HL-60 (cell line): Measurements from ENCODE around the gene PALLD.
A peak's percentile ranks its signal among the peaks of the same experiment; 100 is the strongest.
"Not testable (repeated sequence)": the region's sequence is repeated elsewhere in the genome, so short reads cannot be mapped to it uniquely, and the experiment has no call there.

Source experiments
- DNase-seq, 2 experiments: peaks; one replicate each; pipeline ENCODE4 v3.0.0-alpha.2; 2010 to 2020; ENCODE audit warnings: low read depth in 1 of 2, low spot score in 1 of 2
- H3K27ac ChIP-seq: fragments of 250-450 bp; sonication (Bioruptor Pico); replicated peaks from 2 replicates; pipeline ENCODE4 v1.5.1; 2020; ENCODE audit warnings: mild to moderate bottlenecking, moderate library complexity
- H3K27me3 ChIP-seq: fragments of 250-450 bp; sonication (Bioruptor Pico); 2 replicates; pipeline ENCODE4 v1.5.1; 2021; ENCODE audit warnings: mild to moderate bottlenecking, moderate library complexity; ENCODE audit not compliant: insufficient read depth, poor library complexity, severe bottlenecking
- H3K4me3 ChIP-seq: replicated peaks from 2 replicates; pipeline ENCODE4 v1.5.1; 2011; ENCODE audit warnings: mild to moderate bottlenecking, control low read depth, low read length; ENCODE audit not compliant: insufficient read depth
- GABPA ChIP-seq: IDR thresholded peaks from 2 replicates; pipeline ENCODE4 v1.6.1; 2012; ENCODE audit warnings: low read depth
- POLR2AphosphoS5 ChIP-seq: IDR thresholded peaks from 2 replicates; pipeline ENCODE4 v1.6.1; 2012; ENCODE audit warnings: low read depth
- SPI1 ChIP-seq: IDR thresholded peaks from 2 replicates; pipeline ENCODE4 v1.6.1; 2012; ENCODE audit warnings: low read depth, mild to moderate bottlenecking, borderline replicate concordance
- TF ChIP-seq, protein P1 (sequence below): IDR thresholded peaks from one replicate; pipeline ENCODE4 v1.5.1; 2011; ENCODE audit warnings: low read length, control low read depth, inconsistent platforms; ENCODE audit not compliant: insufficient read depth
- TF ChIP-seq, protein P2 (sequence below): IDR thresholded peaks from 2 replicates; pipeline ENCODE4 v1.6.1; 2012; ENCODE audit warnings: low read depth; ENCODE audit not compliant: insufficient replicate concordance

The PALLD gene

DNA sequence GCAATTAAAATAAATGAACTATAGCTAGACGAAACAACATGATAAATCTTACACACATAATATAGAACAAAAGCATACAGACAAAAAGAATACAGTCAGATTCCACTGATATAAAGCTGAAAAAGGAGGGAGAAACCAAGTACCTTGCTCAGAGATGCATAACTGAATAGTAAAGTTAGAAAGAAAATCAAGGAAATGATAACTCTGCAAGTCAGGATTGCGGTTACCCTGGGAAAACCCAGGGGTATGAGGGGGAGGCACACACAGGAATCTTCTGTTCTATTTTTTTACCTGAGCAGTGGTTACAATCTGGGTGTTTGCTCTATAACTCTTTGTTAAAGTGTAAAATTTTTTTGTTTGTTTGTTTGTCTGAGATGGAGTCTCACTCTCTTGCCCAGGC is 304.1 kb downstream of the PALLD start:
- no peak for DNase-seq
- Histone ChIP-seq H3K4me3 (no peak overlapping the region), H3K27me3 (peaks cover 9% of the 10 kb centered on the region), H3K27ac (no peak overlapping the region)
- TF ChIP-seq, protein P1, sequence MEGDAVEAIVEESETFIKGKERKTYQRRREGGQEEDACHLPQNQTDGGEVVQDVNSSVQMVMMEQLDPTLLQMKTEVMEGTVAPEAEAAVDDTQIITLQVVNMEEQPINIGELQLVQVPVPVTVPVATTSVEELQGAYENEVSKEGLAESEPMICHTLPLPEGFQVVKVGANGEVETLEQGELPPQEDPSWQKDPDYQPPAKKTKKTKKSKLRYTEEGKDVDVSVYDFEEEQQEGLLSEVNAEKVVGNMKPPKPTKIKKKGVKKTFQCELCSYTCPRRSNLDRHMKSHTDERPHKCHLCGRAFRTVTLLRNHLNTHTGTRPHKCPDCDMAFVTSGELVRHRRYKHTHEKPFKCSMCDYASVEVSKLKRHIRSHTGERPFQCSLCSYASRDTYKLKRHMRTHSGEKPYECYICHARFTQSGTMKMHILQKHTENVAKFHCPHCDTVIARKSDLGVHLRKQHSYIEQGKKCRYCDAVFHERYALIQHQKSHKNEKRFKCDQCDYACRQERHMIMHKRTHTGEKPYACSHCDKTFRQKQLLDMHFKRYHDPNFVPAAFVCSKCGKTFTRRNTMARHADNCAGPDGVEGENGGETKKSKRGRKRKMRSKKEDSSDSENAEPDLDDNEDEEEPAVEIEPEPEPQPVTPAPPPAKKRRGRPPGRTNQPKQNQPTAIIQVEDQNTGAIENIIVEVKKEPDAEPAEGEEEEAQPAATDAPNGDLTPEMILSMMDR: no peak
- no peak for TF ChIP-seq GABPA
- no peak for TF ChIP-seq SPI1
- TF ChIP-seq, protein P2, sequence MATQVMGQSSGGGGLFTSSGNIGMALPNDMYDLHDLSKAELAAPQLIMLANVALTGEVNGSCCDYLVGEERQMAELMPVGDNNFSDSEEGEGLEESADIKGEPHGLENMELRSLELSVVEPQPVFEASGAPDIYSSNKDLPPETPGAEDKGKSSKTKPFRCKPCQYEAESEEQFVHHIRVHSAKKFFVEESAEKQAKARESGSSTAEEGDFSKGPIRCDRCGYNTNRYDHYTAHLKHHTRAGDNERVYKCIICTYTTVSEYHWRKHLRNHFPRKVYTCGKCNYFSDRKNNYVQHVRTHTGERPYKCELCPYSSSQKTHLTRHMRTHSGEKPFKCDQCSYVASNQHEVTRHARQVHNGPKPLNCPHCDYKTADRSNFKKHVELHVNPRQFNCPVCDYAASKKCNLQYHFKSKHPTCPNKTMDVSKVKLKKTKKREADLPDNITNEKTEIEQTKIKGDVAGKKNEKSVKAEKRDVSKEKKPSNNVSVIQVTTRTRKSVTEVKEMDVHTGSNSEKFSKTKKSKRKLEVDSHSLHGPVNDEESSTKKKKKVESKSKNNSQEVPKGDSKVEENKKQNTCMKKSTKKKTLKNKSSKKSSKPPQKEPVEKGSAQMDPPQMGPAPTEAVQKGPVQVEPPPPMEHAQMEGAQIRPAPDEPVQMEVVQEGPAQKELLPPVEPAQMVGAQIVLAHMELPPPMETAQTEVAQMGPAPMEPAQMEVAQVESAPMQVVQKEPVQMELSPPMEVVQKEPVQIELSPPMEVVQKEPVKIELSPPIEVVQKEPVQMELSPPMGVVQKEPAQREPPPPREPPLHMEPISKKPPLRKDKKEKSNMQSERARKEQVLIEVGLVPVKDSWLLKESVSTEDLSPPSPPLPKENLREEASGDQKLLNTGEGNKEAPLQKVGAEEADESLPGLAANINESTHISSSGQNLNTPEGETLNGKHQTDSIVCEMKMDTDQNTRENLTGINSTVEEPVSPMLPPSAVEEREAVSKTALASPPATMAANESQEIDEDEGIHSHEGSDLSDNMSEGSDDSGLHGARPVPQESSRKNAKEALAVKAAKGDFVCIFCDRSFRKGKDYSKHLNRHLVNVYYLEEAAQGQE: no peak
- TF ChIP-seq POLR2AphosphoS5: no peak

- Histone ChIP-seq H3K27me3 (peaks cover 6% of the 10 kb centered on the region), H3K4me3 (no peak overlapping the region), H3K27ac (no peak overlapping the region)
- TF ChIP-seq, protein P2: no peak
- TF ChIP-seq POLR2AphosphoS5: no peak
- TF ChIP-seq, protein P1: no peak
- no peak for TF ChIP-seq SPI1
- no peak for TF ChIP-seq GABPA
- no peak for DNase-seq
Observed at GRCh38 chr4:168802222-168802621, 305.4 kb downstream of the PALLD start.

GRCh38 chr4:168803052-168803451 is 306.2 kb downstream of the PALLD start:
- not testable (repeated sequence) for H3K27me3 ChIP-seq
- peak; percentile 15 to 16 for DNase-seq

DNA sequence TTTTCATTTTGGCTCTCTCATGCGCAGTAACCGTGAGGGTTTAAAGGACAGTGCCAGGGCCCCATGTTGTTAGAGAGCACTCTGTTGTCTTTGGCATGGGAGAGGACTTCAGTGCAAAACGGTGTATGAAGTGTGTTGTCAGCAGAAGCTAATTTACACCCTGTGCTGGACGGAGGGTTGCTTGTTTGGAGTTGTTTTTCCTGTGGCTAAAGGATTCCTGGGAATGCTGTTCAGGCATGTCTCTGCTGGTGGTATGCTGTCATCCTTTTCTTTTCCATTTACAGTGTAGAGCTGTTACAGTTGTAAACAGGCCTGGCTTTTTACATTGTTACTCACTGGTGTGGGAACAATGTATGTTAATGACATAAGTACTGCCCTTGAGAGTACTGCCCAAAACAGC is 306.9 kb downstream of the PALLD start:
- TF ChIP-seq, protein P1: no peak
- TF ChIP-seq GABPA (no peak), SPI1 (no peak), POLR2AphosphoS5 (no peak)
- TF ChIP-seq, protein P2: no peak
- no peak for DNase-seq
- H3K27ac ChIP-seq: no peak overlapping the region

More at GRCh38 chr4:168803052-168803451, 306.2 kb downstream of the PALLD start:
- peak; percentile 65; the same call in 1 of the 2 replicates for TF ChIP-seq SPI1
- H3K4me3 ChIP-seq, H3K27ac ChIP-seq: not testable (repeated sequence)

More for the DNA sequence above, 306.9 kb downstream of the PALLD start:
- Histone ChIP-seq H3K27me3 (peaks cover 6% of the 10 kb centered on the region), H3K4me3 (no peak overlapping the region)
